NCI-H146 (cell line): ENCODE measurements around the gene GRM4.
A peak's percentile ranks its signal among the peaks of the same experiment; 100 is the strongest.
"Not testable (repeated sequence)": the region's sequence is repeated elsewhere in the genome, so short reads cannot be mapped to it uniquely, and the experiment has no call there.

Source experiments
- DNase-seq: peaks from one replicate; lab custom pipeline; 2025; lab: John Stamatoyannopoulos, UW

GRM4 gene

GRCh38 chr6:34022250-34022872 lies 123.5 kb downstream of the GRM4 start:
- no peak for DNase-seq

GRCh38 chr6:34021554-34022190 lies 124.2 kb downstream of the GRM4 start:
- DNase-seq: no peak

GRCh38 chr6:34020807-34021553 lies 124.9 kb downstream of the GRM4 start:
- peak; percentile 24 for DNase-seq

GRCh38 chr6:34020278-34020677 lies 125.6 kb downstream of the GRM4 start:
- no peak for DNase-seq

- DNase-seq: no peak
Observed at GRCh38 chr6:34018961-34019606, 126.8 kb downstream of the GRM4 start.

- peak; percentile 28 for DNase-seq
Observed at GRCh38 chr6:34018026-34018425, 127.9 kb downstream of the GRM4 start.

- DNase-seq: no peak
Observed at GRCh38 chr6:34017106-34017805, 128.6 kb downstream of the GRM4 start.

GRCh38 chr6:34016573-34016972 lies 129.3 kb downstream of the GRM4 start:
- not testable (repeated sequence) for DNase-seq

- DNase-seq: no peak
Observed at GRCh38 chr6:34015586-34015985, 130.3 kb downstream of the GRM4 start.

GRCh38 chr6:34011264-34011663 lies 134.6 kb downstream of the GRM4 start:
- DNase-seq: no peak

GRCh38 chr6:34005901-34006531 lies 139.9 kb downstream of the GRM4 start:
- DNase-seq: peak; percentile 54

- no peak for DNase-seq
Observed at GRCh38 chr6:34004706-34005105, 141.2 kb downstream of the GRM4 start.

- DNase-seq: no peak
Observed at GRCh38 chr6:34003962-34004361, 141.9 kb downstream of the GRM4 start.

- DNase-seq: no peak
Observed at GRCh38 chr6:34001706-34002621, 143.9 kb downstream of the GRM4 start.

GRCh38 chr6:34000281-34000680 lies 145.6 kb downstream of the GRM4 start:
- no peak for DNase-seq

GRCh38 chr6:33999567-33999966 lies 146.3 kb downstream of the GRM4 start:
- DNase-seq: no peak

- no peak for DNase-seq
Observed at GRCh38 chr6:33998660-33999059, 147.2 kb downstream of the GRM4 start.

- DNase-seq: no peak
Observed at GRCh38 chr6:33997265-33997664, 148.6 kb downstream of the GRM4 start.

- DNase-seq: no peak
Observed at GRCh38 chr6:33996120-33996475, 149.8 kb downstream of the GRM4 start.

- DNase-seq: no peak
Observed at GRCh38 chr6:33995309-33996119, 150.4 kb downstream of the GRM4 start.
